Upper lobe of right lung (tissue), 1 donor: Measurements from ENCODE around the gene SS18L1. TPM values are rescaled to one million over a fixed set of nuclear protein-coding genes. Genes with fewer than 3 reads are reported as not detected.

ENCODE experiments used
- ATAC-seq: fragments of 200-7000 bp; cut with Tn5 transposase; one replicate; pipeline ENCODE4 v1.9.1; 2020; ENCODE audit warnings: mild to moderate bottlenecking, moderate library complexity
- DNase-seq: peaks from one replicate; pipeline ENCODE4 v3.0.0-alpha.2; 2020
- H3K27ac ChIP-seq: fragments of 200-600 bp; one replicate; pipeline ENCODE4 v1.8.0; 2022
- H3K27me3 ChIP-seq: fragments of 200-600 bp; one replicate; pipeline ENCODE4 v1.8.0; 2022; ENCODE audit warnings: mild to moderate bottlenecking
- H3K36me3 ChIP-seq: fragments of 200-600 bp; one replicate; pipeline ENCODE4 v1.8.0; 2022
- H3K4me1 ChIP-seq: fragments of 200-600 bp; one replicate; pipeline ENCODE4 v1.8.0; 2022
- H3K4me3 ChIP-seq: fragments of 200-600 bp; one replicate; pipeline ENCODE4 v1.8.0; 2022; ENCODE audit warnings: mild to moderate bottlenecking
- H3K9me3 ChIP-seq: fragments of 200-600 bp; one replicate; pipeline ENCODE4 v1.8.0; 2022
- intact Hi-C: fragments of 100-400 bp; cut with DNase I; formaldehyde crosslinking; loops from one replicate; pipeline ENCODE4 v1.11.0; 2022
- total RNA-seq: library from RNA; stranded (reverse); fragmentation: NEBNext Ultra II Directional; extraction: Animal tissue kit (Norgen Biotek cat#: 25700); gene quantifications from one replicate; pipeline ENCODE4 v1.2.1, GENCODE V29; 2021
- TF ChIP-seq, protein P1 (sequence below): fragments of 200-600 bp; IDR thresholded peaks from one replicate; pipeline ENCODE4 v1.8.0; 2022; ENCODE audit warnings: antibody characterized with exemption
- donor health status: DM: no; HTN: yes; CAD: no; lungs with severe emphysema.

SS18L1 gene
- total RNA-seq, 1 donor from 2014 or later = 12.6 TPM

DNA sequence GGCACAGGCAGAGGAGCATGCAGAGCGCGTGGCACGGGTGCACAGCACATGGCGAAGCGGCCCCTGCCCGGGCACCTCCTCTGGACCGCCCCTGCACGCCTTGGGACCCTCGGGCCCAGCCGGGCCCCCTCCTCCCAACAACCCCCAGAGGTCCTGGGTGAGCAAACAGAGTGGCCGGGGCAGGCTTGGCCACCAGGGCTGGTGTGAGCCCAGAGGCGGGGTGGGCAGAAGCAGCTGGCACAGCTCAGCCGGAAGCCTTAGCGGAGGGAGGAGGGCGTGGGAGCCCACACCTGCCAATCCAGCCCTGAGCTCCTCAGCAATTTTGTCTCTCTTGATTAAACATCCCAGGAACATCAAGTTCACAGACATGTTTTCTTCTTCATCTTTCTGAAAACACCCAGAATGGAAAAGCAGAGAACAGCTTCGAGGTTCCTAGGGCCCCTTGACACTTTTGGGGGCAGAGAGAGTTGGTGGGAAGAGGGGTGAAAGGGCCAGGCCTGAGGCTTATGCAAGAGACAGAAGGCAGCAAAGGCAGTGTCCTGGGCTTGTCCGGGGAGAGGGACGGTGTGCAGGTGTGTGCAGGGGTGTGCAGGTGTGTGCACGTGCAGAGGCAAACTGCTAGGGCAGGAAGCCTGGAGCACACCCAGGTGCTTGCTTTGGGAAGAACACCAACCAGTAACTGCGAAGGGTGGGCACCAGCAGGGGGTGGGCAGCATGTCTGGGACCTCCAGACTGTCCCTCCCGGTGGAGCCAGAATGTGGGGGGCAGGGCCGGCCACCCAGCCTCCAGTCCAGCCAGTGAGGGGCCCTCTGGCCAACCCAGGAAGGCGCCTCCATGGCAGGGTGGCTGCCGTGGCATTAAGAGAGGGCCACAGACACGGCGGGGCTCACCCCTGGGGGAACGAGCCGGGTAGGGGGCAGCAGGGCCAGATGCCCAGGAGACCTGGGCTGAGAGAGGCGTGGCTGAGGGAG is 71.7 kb downstream of the SS18L1 start:
- TF ChIP-seq, protein P1, sequence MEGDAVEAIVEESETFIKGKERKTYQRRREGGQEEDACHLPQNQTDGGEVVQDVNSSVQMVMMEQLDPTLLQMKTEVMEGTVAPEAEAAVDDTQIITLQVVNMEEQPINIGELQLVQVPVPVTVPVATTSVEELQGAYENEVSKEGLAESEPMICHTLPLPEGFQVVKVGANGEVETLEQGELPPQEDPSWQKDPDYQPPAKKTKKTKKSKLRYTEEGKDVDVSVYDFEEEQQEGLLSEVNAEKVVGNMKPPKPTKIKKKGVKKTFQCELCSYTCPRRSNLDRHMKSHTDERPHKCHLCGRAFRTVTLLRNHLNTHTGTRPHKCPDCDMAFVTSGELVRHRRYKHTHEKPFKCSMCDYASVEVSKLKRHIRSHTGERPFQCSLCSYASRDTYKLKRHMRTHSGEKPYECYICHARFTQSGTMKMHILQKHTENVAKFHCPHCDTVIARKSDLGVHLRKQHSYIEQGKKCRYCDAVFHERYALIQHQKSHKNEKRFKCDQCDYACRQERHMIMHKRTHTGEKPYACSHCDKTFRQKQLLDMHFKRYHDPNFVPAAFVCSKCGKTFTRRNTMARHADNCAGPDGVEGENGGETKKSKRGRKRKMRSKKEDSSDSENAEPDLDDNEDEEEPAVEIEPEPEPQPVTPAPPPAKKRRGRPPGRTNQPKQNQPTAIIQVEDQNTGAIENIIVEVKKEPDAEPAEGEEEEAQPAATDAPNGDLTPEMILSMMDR = no peak
- Histone ChIP-seq H3K36me3 (no peaks in the 10 kb centered on the region), H3K27me3 (peaks cover 73% of the 10 kb centered on the region), H3K9me3 (no peaks in the 10 kb centered on the region), H3K27ac (no peak overlapping the region), H3K4me3 (no peak overlapping the region), H3K4me1 (no peaks in the 10 kb centered on the region)
- no peak for DNase-seq
- ATAC-seq = no peak
- intact Hi-C loops = no loop called here

DNA sequence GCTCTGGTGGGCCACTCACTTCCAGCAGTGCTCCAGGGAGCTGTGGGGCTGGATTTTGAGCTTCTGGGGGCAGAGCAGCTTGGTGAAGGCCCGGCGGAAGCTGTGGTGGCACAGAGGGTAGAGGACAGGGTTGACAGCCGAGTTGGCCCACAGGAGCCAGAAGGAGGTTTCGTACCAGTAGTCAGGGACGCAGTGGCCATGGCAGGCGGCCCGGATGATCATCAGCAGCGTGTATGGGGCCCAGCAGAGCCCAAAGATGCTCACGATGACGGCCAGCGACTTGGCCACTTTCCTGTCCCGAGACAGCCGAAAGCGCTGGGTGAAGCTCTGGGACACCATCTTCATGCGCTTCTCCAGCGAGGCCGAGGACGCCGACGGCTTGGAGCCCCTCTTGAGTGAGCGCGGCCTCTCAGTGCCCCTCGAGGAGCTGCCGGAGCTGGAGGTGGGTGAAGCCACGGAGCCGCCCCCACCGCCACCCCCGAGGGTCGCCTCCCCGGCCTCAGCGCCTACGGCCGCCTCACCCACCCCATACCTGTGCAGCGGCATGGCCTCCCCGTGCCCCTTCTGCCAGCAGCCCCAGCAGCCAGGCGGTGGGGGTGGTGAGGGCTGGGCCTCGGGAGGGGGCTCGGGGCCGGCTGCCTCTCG is 72.5 kb downstream of the SS18L1 start:
- no peaks in the 10 kb centered on the region for H3K4me1 ChIP-seq
- H3K36me3 ChIP-seq = no peaks in the 10 kb centered on the region
- peaks cover 74% of the 10 kb centered on the region for H3K27me3 ChIP-seq
- DNase-seq = no peak
- no peaks in the 10 kb centered on the region for H3K9me3 ChIP-seq
- ATAC-seq = no peak
- intact Hi-C loops = no loop called here
- TF ChIP-seq, protein P1 = no peak
- no peak overlapping the region for H3K4me3 ChIP-seq
- no peak overlapping the region for H3K27ac ChIP-seq

DNA sequence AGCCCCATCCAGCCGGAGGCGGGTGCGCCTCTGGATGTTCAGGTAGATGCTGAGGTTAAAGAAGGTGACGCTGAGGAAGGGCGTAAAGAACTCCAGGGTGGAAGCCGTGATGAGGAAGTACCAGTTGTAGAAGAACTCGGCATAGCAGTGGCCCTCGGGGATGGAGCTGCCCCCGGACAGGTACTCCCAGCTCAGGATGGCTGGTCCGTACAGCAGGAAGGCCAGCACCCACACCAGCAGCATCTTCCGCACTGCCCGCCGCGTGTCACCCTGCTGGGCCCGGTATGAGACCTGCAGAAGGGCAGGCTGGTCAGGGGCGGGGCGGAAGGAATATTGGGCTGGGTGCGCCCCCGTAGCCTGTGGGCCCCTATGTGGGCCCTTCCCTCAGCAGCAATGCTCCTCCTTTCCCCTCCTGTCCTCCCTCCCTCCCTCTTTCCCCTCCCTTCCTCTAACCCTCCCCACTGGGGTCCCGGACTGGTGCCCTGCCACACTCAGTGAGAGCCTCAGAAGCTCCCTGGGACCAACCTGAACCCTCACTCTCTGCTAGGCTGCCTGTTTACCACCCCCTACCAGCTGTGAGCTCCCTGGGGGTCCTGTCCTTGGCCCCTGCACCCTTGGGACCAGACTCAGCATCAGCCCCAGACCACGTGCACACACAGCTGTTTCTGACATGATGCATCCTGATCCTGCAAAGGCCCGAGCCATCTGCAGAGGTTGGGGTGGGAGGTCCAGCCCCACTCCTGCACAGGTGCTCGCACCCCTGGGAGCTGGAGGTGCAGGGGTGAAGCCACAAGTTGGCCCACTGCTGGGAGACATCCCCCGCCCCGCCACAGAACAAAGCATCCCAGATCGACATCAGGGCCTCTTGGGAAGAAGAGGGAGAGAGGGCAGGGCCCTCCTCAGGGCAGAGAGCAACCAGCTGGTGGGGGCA is 73.3 kb downstream of the SS18L1 start:
- Histone ChIP-seq H3K4me1 (no peaks in the 10 kb centered on the region), H3K4me3 (no peak overlapping the region), H3K27me3 (peaks cover 74% of the 10 kb centered on the region), H3K9me3 (no peaks in the 10 kb centered on the region), H3K36me3 (no peaks in the 10 kb centered on the region), H3K27ac (no peak overlapping the region)
- ATAC-seq (no peak), DNase-seq (no peak)
- TF ChIP-seq, protein P1 = no peak
- intact Hi-C loops = no loop called here

DNA sequence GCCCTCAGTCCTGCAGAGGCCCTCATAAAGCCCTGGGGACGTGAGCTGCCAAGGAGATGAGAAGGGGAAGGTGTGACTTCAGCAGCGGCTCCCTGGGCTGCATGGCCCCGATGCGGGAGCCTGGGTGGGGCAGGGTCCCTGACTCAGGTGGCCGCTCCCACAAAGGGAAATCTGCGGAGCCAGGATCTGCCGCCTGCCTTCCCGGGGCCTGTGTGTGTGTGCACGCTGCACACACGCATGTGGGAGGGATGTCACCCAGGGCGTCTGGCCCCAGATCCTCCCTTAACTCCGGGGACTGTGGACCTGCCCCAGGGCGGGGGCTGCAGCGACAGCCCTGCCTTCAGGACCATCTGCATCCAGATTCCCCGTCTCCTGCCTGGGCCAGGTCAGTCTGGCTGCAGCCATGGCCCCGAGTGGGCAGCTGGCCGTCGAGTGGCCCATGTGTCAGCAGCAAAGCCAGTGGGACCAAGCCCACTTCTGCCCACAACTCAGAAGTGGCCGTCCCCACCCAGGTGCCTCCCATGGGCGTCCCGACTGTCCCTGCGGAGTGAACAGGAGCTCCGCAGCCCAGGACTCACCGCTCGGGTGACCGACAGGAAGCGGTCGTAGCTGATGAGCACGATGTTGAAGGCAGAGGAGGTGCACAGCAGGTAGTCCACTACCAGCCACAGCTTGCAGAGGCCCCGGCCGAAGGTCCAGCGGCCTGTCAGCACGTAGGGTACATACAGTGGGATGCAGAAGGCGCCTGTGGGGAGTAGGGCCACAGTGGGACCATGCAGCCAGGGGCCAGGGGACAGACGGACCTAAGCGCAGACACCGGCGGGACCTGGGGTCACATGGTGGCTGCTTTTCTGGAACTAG is 74.6 kb downstream of the SS18L1 start:
- TF ChIP-seq, protein P1 = no peak
- Histone ChIP-seq H3K27ac (no peak overlapping the region), H3K4me1 (no peaks in the 10 kb centered on the region), H3K36me3 (no peaks in the 10 kb centered on the region), H3K27me3 (peaks cover 83% of the 10 kb centered on the region), H3K9me3 (no peaks in the 10 kb centered on the region), H3K4me3 (no peak overlapping the region)
- ATAC-seq (no peak), DNase-seq (no peak)
- intact Hi-C loops = no loop called here
